Adrenal gland (tissue), 5 donors: ENCODE measurements around the gene APOL2.

Source experiments
- POLR2A ChIP-seq, 2 donors: fragments of 450-650 bp; IDR thresholded peaks; one replicate each; pipeline ENCODE4 v1.6.1; 2017; ENCODE audit warnings: antibody characterized with exemption in 2 of 2, mild to moderate bottlenecking in 2 of 2, moderate library complexity in 1 of 2
- TF ChIP-seq, protein P1 (sequence below), 6 experiments: fragments of 450-650 bp in 4 of 6; fragments of 200-600 bp in 2 of 6; sonication (generic) in 1 of 6; IDR thresholded peaks; 1 replicate in 5 of 6; 2 replicates in 1 of 6; pipeline versions ENCODE4 v1.5.1 to v1.8.0; 2016 to 2021; ENCODE audit warnings: antibody characterized with exemption in 6 of 6, mild to moderate bottlenecking in 2 of 6, moderate library complexity in 1 of 6
- donor health status: DM: no; HTN: no; CAD: no.

DNA sequence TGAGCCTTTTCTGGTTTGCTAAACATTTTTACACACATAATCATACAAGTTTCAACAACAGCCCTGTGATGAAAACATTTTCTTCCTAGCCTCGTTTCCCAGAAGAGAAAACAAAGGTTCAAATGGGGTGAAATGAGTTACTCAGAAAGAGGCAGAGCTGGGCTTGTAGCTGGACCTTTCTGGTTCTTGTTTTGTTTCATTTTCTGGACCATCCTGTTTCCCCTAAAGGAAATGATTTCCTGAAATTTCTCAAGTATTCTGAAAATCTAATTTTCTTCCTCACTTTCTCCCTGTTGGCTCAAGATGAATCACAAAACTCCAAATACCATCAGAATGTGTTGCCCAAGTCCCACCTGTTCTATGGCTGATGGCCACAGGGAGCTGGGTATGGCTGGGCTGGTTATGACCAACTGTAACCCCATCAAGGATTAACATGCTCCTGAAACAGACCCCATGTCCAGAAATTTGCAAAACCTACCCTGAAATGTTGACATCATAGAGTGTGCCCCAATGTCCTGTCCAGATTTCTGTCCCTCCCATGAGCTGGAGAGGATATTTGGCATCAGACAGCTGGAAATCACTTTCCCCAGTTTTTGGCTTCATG lies 31.1 kb downstream of the APOL2 start:
- TF ChIP-seq, protein P1, sequence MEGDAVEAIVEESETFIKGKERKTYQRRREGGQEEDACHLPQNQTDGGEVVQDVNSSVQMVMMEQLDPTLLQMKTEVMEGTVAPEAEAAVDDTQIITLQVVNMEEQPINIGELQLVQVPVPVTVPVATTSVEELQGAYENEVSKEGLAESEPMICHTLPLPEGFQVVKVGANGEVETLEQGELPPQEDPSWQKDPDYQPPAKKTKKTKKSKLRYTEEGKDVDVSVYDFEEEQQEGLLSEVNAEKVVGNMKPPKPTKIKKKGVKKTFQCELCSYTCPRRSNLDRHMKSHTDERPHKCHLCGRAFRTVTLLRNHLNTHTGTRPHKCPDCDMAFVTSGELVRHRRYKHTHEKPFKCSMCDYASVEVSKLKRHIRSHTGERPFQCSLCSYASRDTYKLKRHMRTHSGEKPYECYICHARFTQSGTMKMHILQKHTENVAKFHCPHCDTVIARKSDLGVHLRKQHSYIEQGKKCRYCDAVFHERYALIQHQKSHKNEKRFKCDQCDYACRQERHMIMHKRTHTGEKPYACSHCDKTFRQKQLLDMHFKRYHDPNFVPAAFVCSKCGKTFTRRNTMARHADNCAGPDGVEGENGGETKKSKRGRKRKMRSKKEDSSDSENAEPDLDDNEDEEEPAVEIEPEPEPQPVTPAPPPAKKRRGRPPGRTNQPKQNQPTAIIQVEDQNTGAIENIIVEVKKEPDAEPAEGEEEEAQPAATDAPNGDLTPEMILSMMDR (IDR thresholded peaks at IDR 0.05), result no peak
- TF ChIP-seq POLR2A (IDR thresholded peaks at IDR 0.05), result no peak
